HEK293 (cell line): ENCODE results near the gene LAMTOR4.

Experiments used
- CTCF ChIA-PET: fragments of 350-600 bp; formaldehyde crosslinking; extraction: SDS; loops from one replicate; lab custom pipeline; 2021; ENCODE audit warnings: antibody characterized with exemption; lab: Yijun Ruan, JAX
- POLR2A ChIA-PET: fragments of 300-600 bp; formaldehyde crosslinking; extraction: SDS; loops from one replicate; lab custom pipeline; 2020; ENCODE audit warnings: antibody characterized with exemption, inconsistent platforms; lab: Yijun Ruan, JAX
- H3K27ac ChIP-seq: fragments of 200-500 bp; sonication (Bioruptor generic); 2 replicates; pipeline ENCODE4 v1.5.1; 2014; ENCODE audit warnings: low read depth, low read length, control low read depth, inconsistent platforms; ENCODE audit errors: extremely low read depth
- H3K36me3 ChIP-seq, 2 experiments: fragments of 200-500 bp in 1 of 2; sonication (Bioruptor generic) in 1 of 2; 1 replicate in 1 of 2; 2 replicates in 1 of 2; pipeline ENCODE4 v1.5.1; 2014 to 2017; ENCODE audit warnings: inconsistent platforms in 2 of 2, low read length in 2 of 2; ENCODE audit not compliant: control insufficient read depth in 2 of 2, insufficient read depth in 1 of 2
- H3K4me1 ChIP-seq: fragments of 200-500 bp; sonication (Bioruptor generic); 2 replicates; pipeline ENCODE4 v1.5.1; 2014; ENCODE audit warnings: mild to moderate bottlenecking, low read length, inconsistent platforms; ENCODE audit not compliant: control insufficient read depth, insufficient read depth
- H3K4me3 ChIP-seq: 2 replicates; pipeline ENCODE4 v1.5.1; 2011; ENCODE audit warnings: low read depth, mild to moderate bottlenecking, control low read depth, low read length, moderate library complexity
- H3K9me3 ChIP-seq: fragments of 200-500 bp; sonication (Bioruptor generic); 2 replicates; pipeline ENCODE4 v1.5.1; 2014; ENCODE audit warnings: low read depth, low read length, inconsistent platforms; ENCODE audit not compliant: control insufficient read depth, insufficient read depth
- RBAK ChIP-seq: fragments of 450-650 bp; formaldehyde crosslinking; IDR thresholded peaks from 2 replicates; pipeline ENCODE4 v1.5.1; 2016; ENCODE audit warnings: missing biosample characterization, missing genetic modification characterization
- ZBTB17 ChIP-seq: fragments of 450-650 bp; formaldehyde crosslinking; IDR thresholded peaks from 2 replicates; pipeline ENCODE4 v1.5.1; 2016; ENCODE audit warnings: missing biosample characterization, missing genetic modification characterization
- ZNF121 ChIP-seq: fragments of 450-650 bp; formaldehyde crosslinking; IDR thresholded peaks from 2 replicates; pipeline ENCODE4 v1.5.1; 2016; ENCODE audit warnings: missing biosample characterization, missing genetic modification characterization
- ZNF324 ChIP-seq: fragments of 450-650 bp; formaldehyde crosslinking; IDR thresholded peaks from 2 replicates; pipeline ENCODE4 v1.5.1; 2016; ENCODE audit warnings: missing biosample characterization, missing genetic modification characterization
- ZNF561 ChIP-seq: fragments of 450-650 bp; IDR thresholded peaks from 2 replicates; pipeline ENCODE4 v1.5.1; 2018; ENCODE audit warnings: missing biosample characterization, missing genetic modification characterization, borderline replicate concordance
- ZXDB ChIP-seq: fragments of 450-650 bp; formaldehyde crosslinking; IDR thresholded peaks from 2 replicates; pipeline ENCODE4 v1.5.1; 2016; ENCODE audit warnings: missing biosample characterization, missing genetic modification characterization
- TF ChIP-seq, protein P1 (sequence below): fragments of 450-650 bp; formaldehyde crosslinking; conservative IDR thresholded peaks from 2 replicates; pipeline ENCODE4 v1.5.1; 2016; ENCODE audit warnings: low read depth, missing biosample characterization, missing genetic modification characterization
- TF ChIP-seq, protein P2 (sequence below): fragments of 450-650 bp; formaldehyde crosslinking; IDR thresholded peaks from 2 replicates; pipeline ENCODE4 v1.5.1; 2016; ENCODE audit warnings: missing biosample characterization, missing genetic modification characterization
- TF ChIP-seq, protein P3 (sequence below): fragments of 450-650 bp; formaldehyde crosslinking; IDR thresholded peaks from 2 replicates; pipeline ENCODE4 v1.5.1; 2017; ENCODE audit warnings: missing biosample characterization, missing genetic modification characterization

LAMTOR4 gene

DNA sequence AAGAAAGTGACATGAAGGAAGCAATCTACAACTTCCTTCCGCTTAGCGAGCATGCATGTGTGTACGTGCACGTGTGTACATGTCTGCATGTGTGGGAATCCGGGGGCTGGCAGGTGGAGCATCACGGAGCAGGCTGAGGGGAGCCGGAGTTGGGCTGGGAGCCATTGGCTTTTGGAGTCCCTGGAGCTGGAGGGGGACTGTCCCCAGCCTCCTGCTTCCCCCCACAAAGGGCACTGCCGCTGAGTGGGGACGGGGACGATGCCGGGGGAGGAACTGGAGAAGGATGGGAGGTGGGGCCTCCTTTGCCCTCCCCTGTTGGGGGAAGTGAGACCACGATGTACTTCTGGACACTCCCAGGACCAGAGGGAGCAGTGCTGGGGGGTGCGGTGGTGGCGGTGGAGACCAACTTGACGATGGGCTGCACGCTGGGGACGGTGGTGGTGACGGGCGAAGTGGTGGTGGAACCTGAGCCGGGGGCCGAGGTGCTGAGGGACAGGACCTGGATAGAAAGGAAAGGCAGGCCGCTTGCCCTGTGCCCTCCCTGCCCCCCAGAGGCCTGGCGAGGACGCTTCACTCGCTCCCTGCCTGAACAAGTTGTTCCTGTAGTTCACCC is 41.5 kb upstream of the LAMTOR4 start (continued):
- TF ChIP-seq, protein P1, sequence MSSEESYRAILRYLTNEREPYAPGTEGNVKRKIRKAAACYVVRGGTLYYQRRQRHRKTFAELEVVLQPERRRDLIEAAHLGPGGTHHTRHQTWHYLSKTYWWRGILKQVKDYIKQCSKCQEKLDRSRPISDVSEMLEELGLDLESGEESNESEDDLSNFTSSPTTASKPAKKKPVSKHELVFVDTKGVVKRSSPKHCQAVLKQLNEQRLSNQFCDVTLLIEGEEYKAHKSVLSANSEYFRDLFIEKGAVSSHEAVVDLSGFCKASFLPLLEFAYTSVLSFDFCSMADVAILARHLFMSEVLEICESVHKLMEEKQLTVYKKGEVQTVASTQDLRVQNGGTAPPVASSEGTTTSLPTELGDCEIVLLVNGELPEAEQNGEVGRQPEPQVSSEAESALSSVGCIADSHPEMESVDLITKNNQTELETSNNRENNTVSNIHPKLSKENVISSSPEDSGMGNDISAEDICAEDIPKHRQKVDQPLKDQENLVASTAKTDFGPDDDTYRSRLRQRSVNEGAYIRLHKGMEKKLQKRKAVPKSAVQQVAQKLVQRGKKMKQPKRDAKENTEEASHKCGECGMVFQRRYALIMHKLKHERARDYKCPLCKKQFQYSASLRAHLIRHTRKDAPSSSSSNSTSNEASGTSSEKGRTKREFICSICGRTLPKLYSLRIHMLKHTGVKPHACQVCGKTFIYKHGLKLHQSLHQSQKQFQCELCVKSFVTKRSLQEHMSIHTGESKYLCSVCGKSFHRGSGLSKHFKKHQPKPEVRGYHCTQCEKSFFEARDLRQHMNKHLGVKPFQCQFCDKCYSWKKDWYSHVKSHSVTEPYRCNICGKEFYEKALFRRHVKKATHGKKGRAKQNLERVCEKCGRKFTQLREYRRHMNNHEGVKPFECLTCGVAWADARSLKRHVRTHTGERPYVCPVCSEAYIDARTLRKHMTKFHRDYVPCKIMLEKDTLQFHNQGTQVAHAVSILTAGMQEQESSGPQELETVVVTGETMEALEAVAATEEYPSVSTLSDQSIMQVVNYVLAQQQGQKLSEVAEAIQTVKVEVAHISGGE (tag by site-specific recombination), result no peak
- no peak for TF ChIP-seq ZXDB (tag by site-specific recombination)

DNA sequence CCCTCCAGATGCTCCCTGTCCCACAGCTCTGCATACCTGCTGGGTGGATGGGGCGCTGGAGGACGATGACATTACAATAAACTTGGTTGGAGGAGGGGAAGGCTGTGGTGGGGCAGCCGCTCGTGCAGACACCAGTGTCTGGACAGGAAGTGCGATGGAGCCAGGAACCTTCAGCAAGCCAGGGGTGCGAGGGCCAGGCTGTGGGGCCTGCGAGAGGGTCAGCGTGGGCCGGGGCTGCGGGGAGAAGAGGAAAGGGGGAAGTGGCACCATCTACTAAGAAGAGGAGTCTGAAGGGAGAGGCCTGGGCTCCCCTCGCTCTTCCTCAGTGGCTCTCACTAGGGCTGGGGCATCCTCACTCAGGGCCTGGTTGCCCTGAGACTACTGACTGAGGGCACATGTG is 40.8 kb upstream of the LAMTOR4 start:
- TF ChIP-seq ZNF324 (tag by site-specific recombination) (no peak), ZNF561 (tag by site-specific recombination) (no peak)
- TF ChIP-seq, protein P2, sequence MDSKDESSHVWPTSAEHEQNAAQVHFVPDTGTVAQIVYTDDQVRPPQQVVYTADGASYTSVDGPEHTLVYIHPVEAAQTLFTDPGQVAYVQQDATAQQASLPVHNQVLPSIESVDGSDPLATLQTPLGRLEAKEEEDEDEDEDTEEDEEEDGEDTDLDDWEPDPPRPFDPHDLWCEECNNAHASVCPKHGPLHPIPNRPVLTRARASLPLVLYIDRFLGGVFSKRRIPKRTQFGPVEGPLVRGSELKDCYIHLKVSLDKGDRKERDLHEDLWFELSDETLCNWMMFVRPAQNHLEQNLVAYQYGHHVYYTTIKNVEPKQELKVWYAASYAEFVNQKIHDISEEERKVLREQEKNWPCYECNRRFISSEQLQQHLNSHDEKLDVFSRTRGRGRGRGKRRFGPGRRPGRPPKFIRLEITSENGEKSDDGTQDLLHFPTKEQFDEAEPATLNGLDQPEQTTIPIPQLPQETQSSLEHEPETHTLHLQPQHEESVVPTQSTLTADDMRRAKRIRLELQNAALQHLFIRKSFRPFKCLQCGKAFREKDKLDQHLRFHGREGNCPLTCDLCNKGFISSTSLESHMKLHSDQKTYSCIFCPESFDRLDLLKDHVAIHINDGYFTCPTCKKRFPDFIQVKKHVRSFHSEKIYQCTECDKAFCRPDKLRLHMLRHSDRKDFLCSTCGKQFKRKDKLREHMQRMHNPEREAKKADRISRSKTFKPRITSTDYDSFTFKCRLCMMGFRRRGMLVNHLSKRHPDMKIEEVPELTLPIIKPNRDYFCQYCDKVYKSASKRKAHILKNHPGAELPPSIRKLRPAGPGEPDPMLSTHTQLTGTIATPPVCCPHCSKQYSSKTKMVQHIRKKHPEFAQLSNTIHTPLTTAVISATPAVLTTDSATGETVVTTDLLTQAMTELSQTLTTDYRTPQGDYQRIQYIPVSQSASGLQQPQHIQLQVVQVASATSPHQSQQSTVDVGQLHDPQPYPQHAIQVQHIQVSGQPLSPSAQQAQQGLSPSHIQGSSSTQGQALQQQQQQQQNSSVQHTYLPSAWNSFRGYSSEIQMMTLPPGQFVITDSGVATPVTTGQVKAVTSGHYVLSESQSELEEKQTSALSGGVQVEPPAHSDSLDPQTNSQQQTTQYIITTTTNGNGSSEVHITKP (tag by site-specific recombination), result 0 out of 2 replicates have a peak, but pooled peaks have one; percentile 16
- H3K9me3 ChIP-seq, result no peaks in the 10 kb centered on the region
- no peaks in the 10 kb centered on the region for H3K4me1 ChIP-seq
- POLR2A ChIA-PET, result no interaction called here
- no peak overlapping the region for H3K27ac ChIP-seq
- CTCF ChIA-PET, result interaction anchor here (0.5 kb wide), 1 partner anchor 22 kb away, joined by 4 read pairs; no protein-coding TSS in a partner anchor
- H3K36me3 ChIP-seq, result peaks cover 27 to 79% of the 10 kb centered on the region in 2 experiments
- no peak overlapping the region for H3K4me3 ChIP-seq

DNA sequence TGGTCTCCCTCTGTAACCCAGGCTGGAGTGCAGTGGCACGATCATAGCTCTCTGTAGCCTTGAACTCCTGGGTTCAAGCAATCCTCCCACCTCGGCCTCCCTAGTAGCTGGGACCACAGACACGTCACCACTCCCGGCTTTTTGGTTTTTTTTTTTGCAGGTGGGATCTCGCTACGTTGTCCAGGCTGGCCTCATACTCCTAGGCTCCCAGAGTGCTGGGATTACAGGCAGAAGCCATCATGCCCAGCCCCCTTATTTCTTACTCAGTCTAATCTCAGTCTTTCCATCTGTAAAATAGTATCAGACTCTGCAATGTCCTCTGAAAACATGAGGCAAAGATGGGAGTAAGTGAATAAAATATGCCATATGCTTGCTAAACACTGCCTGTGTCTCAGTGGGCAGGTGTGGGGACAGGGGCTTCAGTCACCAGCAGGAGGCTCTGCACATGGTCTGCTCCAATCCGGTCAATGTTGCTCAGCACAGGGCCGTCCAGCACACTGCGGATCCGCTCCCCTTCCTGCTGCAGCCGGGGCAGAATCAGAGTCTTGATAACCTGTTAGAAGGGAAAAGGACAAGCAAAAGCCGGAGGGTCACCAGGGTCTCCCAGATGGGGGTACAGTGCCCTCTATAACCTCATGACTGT is 39.1 kb upstream of the LAMTOR4 start:
- ChIA-PET CTCF (interaction anchor here (0.6 kb wide), 1 partner anchor 744 kb away, joined by 3 read pairs; no protein-coding TSS in a partner anchor), POLR2A (interaction anchor here (1.2 to 1.5 kb wide), 2 partner anchors 8 to 11 kb away, joined by 3 to 6 read pairs; partner anchors contain the start of gene AP4M1)
- TF ChIP-seq ZBTB17 (tag by site-specific recombination), result 0 out of 2 replicates have a peak, but pooled peaks have one; percentile 2
- peak; percentile 64; the same call in 1 of the 2 replicates for TF ChIP-seq ZNF121 (tag by site-specific recombination)
- TF ChIP-seq RBAK, result no peak
- Histone ChIP-seq H3K27ac (no peak overlapping the region), H3K4me1 (no peaks in the 10 kb centered on the region), H3K4me3 (no peak overlapping the region), H3K9me3 (no peaks in the 10 kb centered on the region), H3K36me3 (peaks cover 15 to 79% of the 10 kb centered on the region in 2 experiments; a peak in 2 of 3 replicates)

DNA sequence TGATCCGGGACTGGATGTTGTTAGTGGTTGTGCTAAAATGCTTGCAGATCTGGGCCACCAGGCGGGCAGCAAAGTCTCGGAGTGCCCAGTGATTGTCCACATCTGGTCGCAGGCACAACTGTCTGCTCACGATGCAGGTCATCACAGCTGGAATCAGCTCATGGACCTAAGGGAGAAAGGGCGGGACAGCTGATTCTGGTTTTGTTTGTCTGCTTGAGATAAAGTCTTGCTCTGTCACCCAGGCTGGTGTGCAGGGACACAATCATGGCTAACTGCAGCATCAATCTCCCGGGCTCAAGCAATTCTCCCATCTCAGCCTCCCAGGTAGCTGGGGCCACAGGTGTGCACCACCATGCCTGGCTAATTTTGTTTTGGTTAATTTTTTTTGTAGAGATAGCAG is 37.6 kb upstream of the LAMTOR4 start:
- ChIA-PET CTCF (no interaction called here), POLR2A (interaction anchor here (1.5 kb wide), 1 partner anchor 9 kb away, joined by 6 read pairs; the partner anchor contains the start of gene AP4M1)
- Histone ChIP-seq H3K4me1 (no peaks in the 10 kb centered on the region), H3K36me3 (peaks cover 15 to 66% of the 10 kb centered on the region in 2 experiments; a peak in 2 of 3 replicates), H3K9me3 (no peaks in the 10 kb centered on the region), H3K4me3 (no peak overlapping the region), H3K27ac (no peak overlapping the region)
- TF ChIP-seq, protein P3, sequence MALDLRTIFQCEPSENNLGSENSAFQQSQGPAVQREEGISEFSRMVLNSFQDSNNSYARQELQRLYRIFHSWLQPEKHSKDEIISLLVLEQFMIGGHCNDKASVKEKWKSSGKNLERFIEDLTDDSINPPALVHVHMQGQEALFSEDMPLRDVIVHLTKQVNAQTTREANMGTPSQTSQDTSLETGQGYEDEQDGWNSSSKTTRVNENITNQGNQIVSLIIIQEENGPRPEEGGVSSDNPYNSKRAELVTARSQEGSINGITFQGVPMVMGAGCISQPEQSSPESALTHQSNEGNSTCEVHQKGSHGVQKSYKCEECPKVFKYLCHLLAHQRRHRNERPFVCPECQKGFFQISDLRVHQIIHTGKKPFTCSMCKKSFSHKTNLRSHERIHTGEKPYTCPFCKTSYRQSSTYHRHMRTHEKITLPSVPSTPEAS (tag by site-specific recombination), result no peak
